Measurements from ENCODE around the gene FBXO42. TPM values are rescaled to one million over a fixed set of nuclear protein-coding genes. Genes with fewer than 3 reads are reported as not detected.

FBXO42 gene
- total and polyA plus RNA-seq, 7 experiments from 2014 or later = 17.9 to 26.7 (median 24.6) TPM

GRCh38 chr1:16286122-16286521 is 66.2 kb downstream of the FBXO42 start:
- DNase-seq = no peak
- Mint-ChIP-seq H3K27me3 (no peaks in the 10 kb centered on the region), H3K4me1 (peaks cover 2 to 16% (median 7%) of the 10 kb centered on the region in 7 donors), H3K4me3 (no peak overlapping the region), H3K27ac (no peak overlapping the region), H3K9me3 (no peaks in the 10 kb centered on the region), H3K36me3 (peaks cover 4 to 19% (median 10%) of the 10 kb centered on the region in 5 donors)
- no peak overlapping the region for H3K27ac ChIP-seq (ENCODE audit: low read depth, low read length)
- no peaks in the 10 kb centered on the region for H3K27me3 ChIP-seq (ENCODE audit: control insufficient read depth in 2 of 2, insufficient read depth in 2 of 2, low read length in 2 of 2)
- no peaks in the 10 kb centered on the region for H3K4me1 ChIP-seq (ENCODE audit: control insufficient read depth in 2 of 2, insufficient read depth in 2 of 2, low read length in 2 of 2)
- no peaks in the 10 kb centered on the region for H3K9me3 ChIP-seq (ENCODE audit: control insufficient read depth in 2 of 3, low read length in 3 of 3)
- peaks cover 0 to 25% (median 4%) of the 10 kb centered on the region in 3 experiments for H3K36me3 ChIP-seq (ENCODE audit: control insufficient read depth in 2 of 3, insufficient read depth in 3 of 3, low read length in 3 of 3)
- ATAC-seq = no peak
- ChIA-PET POLR2A (no interaction called here), CTCF (no interaction called here)
- no peak overlapping the region for H3K4me3 ChIP-seq (ENCODE audit: low read length)
- intact Hi-C loops (cut with micrococcal nuclease) = no loop called here

GRCh38 chr1:16281765-16282164 is 70.5 kb downstream of the FBXO42 start:
- H3K27ac Mint-ChIP-seq = peak overlapping the region in 1 of 9 donors; percentile 26
- no peaks in the 10 kb centered on the region for H3K27me3 ChIP-seq (ENCODE audit: control insufficient read depth in 2 of 2, insufficient read depth in 2 of 2, low read length in 2 of 2)
- H3K36me3 Mint-ChIP-seq = peaks cover 3 to 11% (median 9%) of the 10 kb centered on the region in 5 donors
- POLR2A ChIA-PET = interaction anchor here (0.6 to 0.7 kb wide), 2 partner anchors 13 to 54 kb away, joined by 4 to 5 read pairs; no protein-coding TSS in a partner anchor
- no peaks in the 10 kb centered on the region for H3K9me3 Mint-ChIP-seq
- no peaks in the 10 kb centered on the region for H3K9me3 ChIP-seq (ENCODE audit: control insufficient read depth in 2 of 3, low read length in 3 of 3)
- peaks cover 0 to 7% (median 4%) of the 10 kb centered on the region in 3 experiments for H3K36me3 ChIP-seq (ENCODE audit: control insufficient read depth in 2 of 3, insufficient read depth in 3 of 3, low read length in 3 of 3)
- H3K4me1 Mint-ChIP-seq = peaks cover 3 to 18% (median 7%) of the 10 kb centered on the region in 7 donors
- no peaks in the 10 kb centered on the region for H3K4me1 ChIP-seq (ENCODE audit: control insufficient read depth in 2 of 2, insufficient read depth in 2 of 2, low read length in 2 of 2)
- DNase-seq (no peak), ATAC-seq (no peak)
- intact Hi-C loops (cut with micrococcal nuclease) = no loop called here
- no peaks in the 10 kb centered on the region for H3K27me3 Mint-ChIP-seq
- CTCF ChIA-PET = interaction anchor here (0.6 kb wide), 1 partner anchor 151 kb away, joined by 4 read pairs; no protein-coding TSS in a partner anchor
- H3K4me3 Mint-ChIP-seq = no peak overlapping the region
- no peak overlapping the region for H3K27ac ChIP-seq (ENCODE audit: low read depth, low read length)
- H3K4me3 ChIP-seq (ENCODE audit: low read length) = no peak overlapping the region

- peaks cover 0 to 5% (median 0%) of the 10 kb centered on the region in 3 experiments for H3K36me3 ChIP-seq (ENCODE audit: control insufficient read depth in 2 of 3, insufficient read depth in 3 of 3, low read length in 3 of 3)
- no peak overlapping the region for H3K4me3 Mint-ChIP-seq
- ChIA-PET CTCF (interaction anchor here (1.1 kb wide), 1 partner anchor 84 kb away, joined by 3 read pairs; no protein-coding TSS in a partner anchor), POLR2A (interaction anchor here (1.3 kb wide), 1 partner anchor 10 kb away, joined by 5 read pairs; no protein-coding TSS in a partner anchor)
- H3K9me3 Mint-ChIP-seq = no peaks in the 10 kb centered on the region
- H3K27ac ChIP-seq (ENCODE audit: low read depth, low read length) = no peak overlapping the region
- DNase-seq (no peak), ATAC-seq (no peak)
- intact Hi-C loops (cut with micrococcal nuclease) = no loop called here
- no peaks in the 10 kb centered on the region for H3K27me3 ChIP-seq (ENCODE audit: control insufficient read depth in 2 of 2, insufficient read depth in 2 of 2, low read length in 2 of 2)
- H3K4me3 ChIP-seq (ENCODE audit: low read length) = no peak overlapping the region
- peaks cover 3 to 21% (median 15%) of the 10 kb centered on the region in 7 donors for H3K4me1 Mint-ChIP-seq
- H3K27ac Mint-ChIP-seq = peak overlapping the region in 2 of 9 donors; percentile 17 to 64
- peaks cover 2 to 14% (median 7%) of the 10 kb centered on the region in 5 donors for H3K36me3 Mint-ChIP-seq
- no peaks in the 10 kb centered on the region for H3K9me3 ChIP-seq (ENCODE audit: control insufficient read depth in 2 of 3, low read length in 3 of 3)
- no peaks in the 10 kb centered on the region for H3K27me3 Mint-ChIP-seq
- H3K4me1 ChIP-seq (ENCODE audit: control insufficient read depth in 2 of 2, insufficient read depth in 2 of 2, low read length in 2 of 2) = no peaks in the 10 kb centered on the region
Observed at GRCh38 chr1:16279186-16279585, 73.1 kb downstream of the FBXO42 start.

GRCh38 chr1:16276302-16277030 is 75.8 kb downstream of the FBXO42 start:
- no peak overlapping the region for H3K27ac ChIP-seq (ENCODE audit: low read depth, low read length)
- H3K4me1 ChIP-seq (ENCODE audit: control insufficient read depth in 2 of 2, insufficient read depth in 2 of 2, low read length in 2 of 2) = no peaks in the 10 kb centered on the region
- H3K4me1 Mint-ChIP-seq = peaks cover 4 to 33% (median 22%) of the 10 kb centered on the region in 7 donors
- no peaks in the 10 kb centered on the region for H3K27me3 Mint-ChIP-seq
- ChIA-PET CTCF (interaction anchor here (0.8 kb wide), 1 partner anchor 15 kb away, joined by 3 read pairs; no protein-coding TSS in a partner anchor), POLR2A (interaction anchor here (0.8 kb wide), 1 partner anchor 53 kb away, joined by 3 read pairs; no protein-coding TSS in a partner anchor)
- no peaks in the 10 kb centered on the region for H3K27me3 ChIP-seq (ENCODE audit: control insufficient read depth in 2 of 2, insufficient read depth in 2 of 2, low read length in 2 of 2)
- H3K4me3 Mint-ChIP-seq = no peak overlapping the region
- no peaks in the 10 kb centered on the region for H3K9me3 Mint-ChIP-seq
- no peaks in the 10 kb centered on the region for H3K9me3 ChIP-seq (ENCODE audit: control insufficient read depth in 2 of 3, low read length in 3 of 3)
- peaks cover 0 to 5% (median 0%) of the 10 kb centered on the region in 3 experiments for H3K36me3 ChIP-seq (ENCODE audit: control insufficient read depth in 2 of 3, insufficient read depth in 3 of 3, low read length in 3 of 3)
- H3K4me3 ChIP-seq (ENCODE audit: low read length) = no peak overlapping the region
- H3K27ac Mint-ChIP-seq = peak overlapping the region in 1 of 9 donors; percentile 33
- DNase-seq (no peak), ATAC-seq (no peak)
- intact Hi-C loops (cut with micrococcal nuclease) = loop anchor here in 1 of 2 donors (1.0 kb wide), 1 partner anchor 13 kb away; no protein-coding TSS in a partner anchor
- H3K36me3 Mint-ChIP-seq = peaks cover 1 to 18% (median 8%) of the 10 kb centered on the region in 5 donors

- Histone ChIP-seq H3K4me1 (ENCODE audit: control insufficient read depth in 2 of 2, insufficient read depth in 2 of 2, low read length in 2 of 2) (no peaks in the 10 kb centered on the region), H3K9me3 (ENCODE audit: control insufficient read depth in 2 of 3, low read length in 3 of 3) (no peaks in the 10 kb centered on the region), H3K4me3 (ENCODE audit: low read length) (no peak overlapping the region), H3K27ac (ENCODE audit: low read depth, low read length) (no peak overlapping the region), H3K36me3 (ENCODE audit: control insufficient read depth in 2 of 3, insufficient read depth in 3 of 3, low read length in 3 of 3) (peaks cover 0 to 5% (median 0%) of the 10 kb centered on the region in 3 experiments), H3K27me3 (ENCODE audit: control insufficient read depth in 2 of 2, insufficient read depth in 2 of 2, low read length in 2 of 2) (no peaks in the 10 kb centered on the region)
- no peaks in the 10 kb centered on the region for H3K27me3 Mint-ChIP-seq
- no peaks in the 10 kb centered on the region for H3K9me3 Mint-ChIP-seq
- intact Hi-C loops (cut with micrococcal nuclease) = no loop called here
- no peak overlapping the region for H3K4me3 Mint-ChIP-seq
- DNase-seq (no peak), ATAC-seq (no peak)
- POLR2A ChIA-PET = no interaction called here
- H3K27ac Mint-ChIP-seq = no peak overlapping the region
- peaks cover 3 to 23% (median 13%) of the 10 kb centered on the region in 5 donors for H3K36me3 Mint-ChIP-seq
- H3K4me1 Mint-ChIP-seq = peaks cover 9 to 39% (median 29%) of the 10 kb centered on the region in 7 donors
- CTCF ChIA-PET = interaction anchor here (0.6 kb wide), 1 partner anchor 90 kb away, joined by 4 read pairs; no protein-coding TSS in a partner anchor
Observed at GRCh38 chr1:16275591-16275990, 76.7 kb downstream of the FBXO42 start.

- Histone ChIP-seq H3K4me1 (ENCODE audit: control insufficient read depth in 2 of 2, insufficient read depth in 2 of 2, low read length in 2 of 2) (no peaks in the 10 kb centered on the region), H3K9me3 (ENCODE audit: control insufficient read depth in 2 of 3, low read length in 3 of 3) (no peaks in the 10 kb centered on the region), H3K4me3 (ENCODE audit: low read length) (no peak overlapping the region), H3K27me3 (ENCODE audit: control insufficient read depth in 2 of 2, insufficient read depth in 2 of 2, low read length in 2 of 2) (no peaks in the 10 kb centered on the region), H3K36me3 (ENCODE audit: control insufficient read depth in 2 of 3, insufficient read depth in 3 of 3, low read length in 3 of 3) (no peaks in the 10 kb centered on the region), H3K27ac (ENCODE audit: low read depth, low read length) (no peak overlapping the region)
- Mint-ChIP-seq H3K27ac (peak overlapping the region in 6 of 9 donors; percentile 10 to 78 (median 34)), H3K27me3 (no peaks in the 10 kb centered on the region), H3K9me3 (no peaks in the 10 kb centered on the region), H3K36me3 (peaks cover 0 to 9% (median 6%) of the 10 kb centered on the region in 5 donors), H3K4me3 (no peak overlapping the region), H3K4me1 (peaks cover 6 to 47% (median 35%) of the 10 kb centered on the region in 7 donors)
- ChIA-PET POLR2A (no interaction called here), CTCF (no interaction called here)
- DNase-seq (no peak), ATAC-seq (no peak)
- intact Hi-C loops (cut with micrococcal nuclease) = no loop called here
Observed at GRCh38 chr1:16267690-16268180, 84.5 kb downstream of the FBXO42 start.

Data from naive thymus-derived CD4-positive, alpha-beta T cell (primary cell).